Ectodermal cell (in vitro differentiated cells): ENCODE measurements around the gene ZNF568.
A peak's percentile ranks its signal among the peaks of the same experiment; 100 is the strongest.

ENCODE experiments used
- H3K27ac ChIP-seq: 2 replicates; pipeline ENCODE4 v1.7.0; 2013; ENCODE audit warnings: mild to moderate bottlenecking, low read depth, low read length; ENCODE audit not compliant: insufficient read depth, poor library complexity, severe bottlenecking
- H3K27me3 ChIP-seq: 2 replicates; pipeline ENCODE4 v1.7.0; 2013; ENCODE audit warnings: mild to moderate bottlenecking, low read length; ENCODE audit not compliant: insufficient read depth, control insufficient read depth, poor library complexity, severe bottlenecking
- H3K36me3 ChIP-seq: one replicate; pipeline ENCODE4 v1.7.0; 2013; ENCODE audit warnings: low read length; ENCODE audit not compliant: control insufficient read depth, insufficient read depth
- H3K4me1 ChIP-seq: one replicate; pipeline ENCODE4 v1.7.0; 2013; ENCODE audit warnings: low read length; ENCODE audit not compliant: control insufficient read depth, insufficient read depth
- H3K4me3 ChIP-seq: 2 replicates; pipeline ENCODE4 v1.7.0; 2013; ENCODE audit warnings: low read depth, low read length, control low read depth; ENCODE audit not compliant: insufficient read depth
- H3K9me3 ChIP-seq: 2 replicates; pipeline ENCODE4 v1.7.0; 2013; ENCODE audit warnings: mild to moderate bottlenecking, low read length, moderate library complexity; ENCODE audit not compliant: control insufficient read depth
- WGBS, 2 experiments: methylation state at CpG; one replicate each; pipeline ENCODE4 v1.1.7; 2013; ENCODE audit warnings: missing lambda C conversion rate in 2 of 2; 5-methylcytosine and 5-hydroxymethylcytosine counted together

The ZNF568 gene

GRCh38 chr19:36950335-36951119 is 34.4 kb downstream of the ZNF568 start:
- WGBS, 2 experiments = 90 to 96% methylated on average over 2 to 3 of the region's 5 CpGs
- H3K36me3 ChIP-seq = peaks cover 15% of the 10 kb centered on the region
- no peak overlapping the region for H3K27ac ChIP-seq
- peaks cover 11% of the 10 kb centered on the region for H3K9me3 ChIP-seq
- no peaks in the 10 kb centered on the region for H3K4me1 ChIP-seq
- no peak overlapping the region for H3K4me3 ChIP-seq
- H3K27me3 ChIP-seq = no peaks in the 10 kb centered on the region

DNA sequence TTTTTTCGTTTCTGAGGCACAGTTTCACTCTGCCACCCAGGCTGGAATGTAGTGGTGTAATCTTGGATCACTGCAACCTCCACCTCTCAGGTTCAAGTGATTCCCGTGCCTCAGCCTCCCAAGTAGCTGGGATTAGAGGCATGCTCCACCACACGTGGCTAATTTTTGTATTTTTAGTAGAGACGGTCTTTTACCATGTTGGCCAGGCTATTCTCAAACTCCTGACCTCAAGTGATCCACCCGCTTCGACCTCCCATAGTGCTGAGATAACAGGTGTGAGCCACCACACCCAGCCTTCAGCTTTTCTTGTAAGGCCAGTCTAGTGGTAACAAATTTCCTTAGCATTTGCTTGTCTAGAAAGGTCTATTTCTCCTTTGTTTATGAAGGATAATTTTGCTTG is 46.2 kb downstream of the ZNF568 start:
- H3K4me1 ChIP-seq = no peaks in the 10 kb centered on the region
- no peaks in the 10 kb centered on the region for H3K9me3 ChIP-seq
- no peak overlapping the region for H3K27ac ChIP-seq
- WGBS, 2 experiments = 74 to 84% methylated on average over 5 of the region's 6 CpGs
- H3K36me3 ChIP-seq = no peaks in the 10 kb centered on the region
- no peak overlapping the region for H3K4me3 ChIP-seq
- H3K27me3 ChIP-seq = no peaks in the 10 kb centered on the region

DNA sequence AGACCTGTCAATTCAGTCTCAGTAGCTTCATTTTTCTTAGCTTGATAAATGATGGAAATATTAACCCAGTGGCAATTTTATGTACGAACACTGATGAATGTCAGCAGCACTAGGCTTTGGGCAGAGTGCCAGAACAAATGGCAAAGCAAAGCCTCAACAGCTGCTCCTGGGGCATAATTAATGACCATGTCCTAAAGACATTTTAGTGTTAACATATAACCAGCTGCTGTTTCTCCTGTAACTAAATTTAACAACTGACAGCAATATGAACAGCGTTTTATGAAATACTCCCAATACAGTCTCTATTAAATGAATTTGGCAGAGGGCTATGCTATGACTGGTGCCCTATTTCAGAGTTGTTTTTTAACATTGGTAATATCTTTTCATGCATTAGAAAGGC is 47.1 kb downstream of the ZNF568 start:
- Histone ChIP-seq H3K36me3 (no peaks in the 10 kb centered on the region), H3K4me1 (no peaks in the 10 kb centered on the region), H3K4me3 (no peak overlapping the region), H3K27ac (no peak overlapping the region), H3K9me3 (no peaks in the 10 kb centered on the region), H3K27me3 (no peaks in the 10 kb centered on the region)
- 83 to 86% methylated on average over 2 of the region's 2 CpGs for WGBS, 2 experiments

GRCh38 chr19:36972571-36972970 is 56.4 kb downstream of the ZNF568 start:
- WGBS, 2 experiments = 93 to 95% methylated on average over 25 of the region's 25 CpGs
- H3K4me1 ChIP-seq = no peaks in the 10 kb centered on the region
- no peak overlapping the region for H3K4me3 ChIP-seq
- H3K27ac ChIP-seq = no peak overlapping the region
- peaks cover 2% of the 10 kb centered on the region for H3K9me3 ChIP-seq
- no peaks in the 10 kb centered on the region for H3K36me3 ChIP-seq
- no peaks in the 10 kb centered on the region for H3K27me3 ChIP-seq

GRCh38 chr19:36973021-36973843 is 57.1 kb downstream of the ZNF568 start:
- H3K36me3 ChIP-seq = no peaks in the 10 kb centered on the region
- H3K27me3 ChIP-seq = no peaks in the 10 kb centered on the region
- peak overlapping the region; percentile 25 for H3K4me3 ChIP-seq
- no peak overlapping the region for H3K27ac ChIP-seq
- 74 to 76% methylated on average over 56 of the region's 56 CpGs for whole genome bisulfite sequencing, 2 experiments
- peaks cover 4% of the 10 kb centered on the region for H3K9me3 ChIP-seq
- no peaks in the 10 kb centered on the region for H3K4me1 ChIP-seq

DNA sequence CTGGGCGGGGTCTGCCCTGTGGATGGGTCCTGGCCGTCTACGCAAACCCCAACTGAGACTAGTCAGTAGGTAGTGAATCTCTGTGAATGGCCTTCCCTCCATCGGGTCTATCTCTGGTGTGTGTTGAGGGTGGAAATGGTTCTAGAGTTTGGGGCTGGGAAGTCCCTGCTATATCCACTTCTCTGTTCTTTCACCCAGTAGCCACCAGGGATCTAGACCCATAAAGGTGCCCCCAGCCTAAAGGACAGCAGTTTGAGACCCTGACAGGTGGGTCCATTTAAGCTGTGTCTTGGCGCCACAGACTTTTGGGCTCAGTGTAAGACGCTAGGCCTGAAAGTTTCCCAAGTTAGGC is 57.7 kb downstream of the ZNF568 start:
- no peaks in the 10 kb centered on the region for H3K4me1 ChIP-seq
- peaks cover 4% of the 10 kb centered on the region for H3K9me3 ChIP-seq
- WGBS, 2 experiments = 90 to 92% methylated on average over 5 to 6 of the region's 6 CpGs
- H3K4me3 ChIP-seq = peak overlapping the region; percentile 18
- H3K27ac ChIP-seq = no peak overlapping the region
- no peaks in the 10 kb centered on the region for H3K27me3 ChIP-seq
- no peaks in the 10 kb centered on the region for H3K36me3 ChIP-seq

GRCh38 chr19:36986131-36986530 is 70.0 kb downstream of the ZNF568 start:
- no peaks in the 10 kb centered on the region for H3K36me3 ChIP-seq
- H3K27ac ChIP-seq = no peak overlapping the region
- WGBS, 2 experiments = 68 to 89% methylated on average over 2 of the region's 2 CpGs
- H3K27me3 ChIP-seq = no peaks in the 10 kb centered on the region
- H3K9me3 ChIP-seq = peaks cover 9% of the 10 kb centered on the region
- no peaks in the 10 kb centered on the region for H3K4me1 ChIP-seq
- H3K4me3 ChIP-seq = no peak overlapping the region

- Histone ChIP-seq H3K27ac (no peak overlapping the region), H3K4me3 (no peak overlapping the region), H3K36me3 (no peaks in the 10 kb centered on the region), H3K4me1 (no peaks in the 10 kb centered on the region), H3K9me3 (peaks cover 9% of the 10 kb centered on the region), H3K27me3 (no peaks in the 10 kb centered on the region)
- WGBS, 2 experiments = 78 to 81% methylated on average over 7 of the region's 7 CpGs
Observed at GRCh38 chr19:36986601-36987000, 70.5 kb downstream of the ZNF568 start.

DNA sequence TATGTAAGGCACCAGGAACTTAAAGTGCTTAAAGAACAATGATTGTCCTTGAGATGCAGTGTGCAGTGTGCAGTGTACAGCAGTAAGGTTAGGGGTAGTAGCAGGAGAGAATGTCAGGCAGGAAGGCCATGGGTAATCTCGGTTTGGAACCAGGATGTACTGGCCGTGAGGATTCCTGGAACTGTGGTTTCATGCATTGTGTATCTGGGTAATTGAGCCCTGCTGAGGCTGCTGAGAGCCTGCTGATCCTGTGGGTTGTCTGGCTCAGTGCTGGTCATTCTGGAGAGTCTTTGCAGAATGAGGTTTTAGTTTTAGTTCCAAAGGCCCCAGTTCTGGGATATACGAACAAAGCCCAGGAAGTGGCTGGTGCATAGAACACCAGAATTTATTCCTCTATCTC is 71.0 kb downstream of the ZNF568 start:
- 75 to 87% methylated on average over 2 to 3 of the region's 3 CpGs for WGBS, 2 experiments
- Histone ChIP-seq H3K4me1 (no peaks in the 10 kb centered on the region), H3K27ac (no peak overlapping the region), H3K27me3 (no peaks in the 10 kb centered on the region), H3K4me3 (no peak overlapping the region), H3K36me3 (no peaks in the 10 kb centered on the region), H3K9me3 (peaks cover 9% of the 10 kb centered on the region)

DNA sequence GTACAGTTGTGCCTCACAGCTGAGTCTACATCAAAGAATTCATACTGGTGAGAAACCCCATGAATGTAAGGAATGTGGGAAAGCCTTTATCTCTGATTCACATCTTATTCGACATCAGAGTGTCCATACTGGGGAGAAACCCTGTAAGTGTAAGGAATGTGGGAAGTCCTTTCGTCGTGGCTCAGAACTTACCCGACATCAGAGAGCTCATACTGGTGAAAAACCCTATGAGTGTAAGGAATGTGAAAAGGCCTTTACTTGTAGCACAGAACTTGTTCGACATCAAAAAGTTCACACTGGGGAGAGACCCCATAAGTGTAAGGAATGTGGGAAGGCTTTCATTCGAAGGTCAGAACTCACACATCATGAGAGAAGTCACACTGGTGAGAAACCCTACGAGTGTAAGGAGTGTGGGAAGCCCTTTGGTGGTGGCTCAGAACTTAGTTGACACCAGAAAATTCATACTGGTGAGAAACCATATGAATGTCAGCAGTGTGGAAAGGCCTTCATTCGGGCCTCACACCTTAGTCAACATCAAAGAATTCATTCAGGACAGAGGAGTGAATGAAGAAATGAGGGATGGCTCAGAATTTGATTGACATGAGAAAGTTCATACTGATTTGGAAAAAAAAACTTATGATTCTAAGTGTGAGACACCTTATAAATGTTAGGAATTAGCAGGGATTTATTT is 81.2 kb downstream of the ZNF568 start:
- Histone ChIP-seq H3K27ac (no peak overlapping the region), H3K9me3 (peaks cover 2% of the 10 kb centered on the region), H3K4me3 (no peak overlapping the region), H3K36me3 (no peaks in the 10 kb centered on the region), H3K4me1 (no peaks in the 10 kb centered on the region), H3K27me3 (no peaks in the 10 kb centered on the region)
- WGBS, 2 experiments = 86% methylated on average over 8 of the region's 8 CpGs
